Lower lobe of right lung (tissue), 2 donors: ENCODE data around the gene PTPRE. TPM values are rescaled to one million over a fixed set of nuclear protein-coding genes. Genes with fewer than 3 reads are reported as not detected.

ENCODE experiments used
- ATAC-seq, 2 donors: fragments of 200-7000 bp; cut with Tn5 transposase; one replicate each; pipeline ENCODE4 v1.9.1; 2020 to 2022; ENCODE audit warnings: mild to moderate bottlenecking in 2 of 2, moderate library complexity in 2 of 2
- DNase-seq: peaks from one replicate; pipeline ENCODE4 v3.0.0-alpha.2; 2020
- H3K27ac ChIP-seq: fragments of 200-600 bp; one replicate; pipeline ENCODE4 v1.8.0; 2022
- H3K27me3 ChIP-seq: fragments of 200-600 bp; one replicate; pipeline ENCODE4 v1.8.0; 2022; ENCODE audit warnings: low read depth
- H3K36me3 ChIP-seq: fragments of 200-600 bp; one replicate; pipeline ENCODE4 v1.8.0; 2022; ENCODE audit warnings: mild to moderate bottlenecking
- H3K4me1 ChIP-seq: fragments of 200-600 bp; one replicate; pipeline ENCODE4 v1.8.0; 2022
- H3K4me3 ChIP-seq: fragments of 200-600 bp; one replicate; pipeline ENCODE4 v1.8.0; 2022; ENCODE audit warnings: mild to moderate bottlenecking
- H3K9me3 ChIP-seq: fragments of 200-600 bp; one replicate; pipeline ENCODE4 v1.8.0; 2022
- intact Hi-C: fragments of 100-400 bp; cut with DNase I; formaldehyde crosslinking; loops from one replicate; pipeline ENCODE4 v1.11.0; 2022
- total RNA-seq: library from RNA; stranded (reverse); fragmentation: NEBNext Ultra II Directional; extraction: Animal tissue kit (Norgen Biotek cat#: 25700); gene quantifications from one replicate; pipeline ENCODE4 v1.2.1, GENCODE V29; 2021
- TF ChIP-seq, protein P1 (sequence below): fragments of 200-600 bp; IDR thresholded peaks from one replicate; pipeline ENCODE4 v1.8.0; 2022; ENCODE audit warnings: antibody characterized with exemption, mild to moderate bottlenecking
- donor health status: DM: no; HTN: yes; CAD: no; lungs with severe emphysema.

PTPRE gene
- total RNA-seq, 1 donor from 2014 or later: 60.5 TPM

DNA sequence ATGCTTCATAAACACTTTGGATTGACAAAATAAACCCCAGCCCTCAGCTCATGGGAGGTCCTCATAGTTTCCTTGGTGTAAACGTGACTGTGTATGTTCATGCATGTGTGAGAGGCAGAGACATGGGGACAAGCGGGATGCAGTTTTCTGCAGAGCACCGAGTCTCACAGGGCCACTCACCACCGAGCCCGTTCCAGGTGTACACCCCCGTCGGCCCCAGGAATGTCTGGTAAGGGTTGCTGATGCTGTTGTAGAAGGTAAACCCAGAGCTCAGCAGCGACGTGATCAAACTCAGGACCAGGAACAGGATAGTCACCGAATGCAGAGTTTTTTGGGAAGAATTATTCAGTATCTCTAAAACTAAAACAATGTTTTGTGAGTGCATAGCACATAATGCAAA lies 23.4 kb upstream of the PTPRE start:
- ATAC-seq: no peak
- TF ChIP-seq, protein P1, sequence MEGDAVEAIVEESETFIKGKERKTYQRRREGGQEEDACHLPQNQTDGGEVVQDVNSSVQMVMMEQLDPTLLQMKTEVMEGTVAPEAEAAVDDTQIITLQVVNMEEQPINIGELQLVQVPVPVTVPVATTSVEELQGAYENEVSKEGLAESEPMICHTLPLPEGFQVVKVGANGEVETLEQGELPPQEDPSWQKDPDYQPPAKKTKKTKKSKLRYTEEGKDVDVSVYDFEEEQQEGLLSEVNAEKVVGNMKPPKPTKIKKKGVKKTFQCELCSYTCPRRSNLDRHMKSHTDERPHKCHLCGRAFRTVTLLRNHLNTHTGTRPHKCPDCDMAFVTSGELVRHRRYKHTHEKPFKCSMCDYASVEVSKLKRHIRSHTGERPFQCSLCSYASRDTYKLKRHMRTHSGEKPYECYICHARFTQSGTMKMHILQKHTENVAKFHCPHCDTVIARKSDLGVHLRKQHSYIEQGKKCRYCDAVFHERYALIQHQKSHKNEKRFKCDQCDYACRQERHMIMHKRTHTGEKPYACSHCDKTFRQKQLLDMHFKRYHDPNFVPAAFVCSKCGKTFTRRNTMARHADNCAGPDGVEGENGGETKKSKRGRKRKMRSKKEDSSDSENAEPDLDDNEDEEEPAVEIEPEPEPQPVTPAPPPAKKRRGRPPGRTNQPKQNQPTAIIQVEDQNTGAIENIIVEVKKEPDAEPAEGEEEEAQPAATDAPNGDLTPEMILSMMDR: no peak

DNA sequence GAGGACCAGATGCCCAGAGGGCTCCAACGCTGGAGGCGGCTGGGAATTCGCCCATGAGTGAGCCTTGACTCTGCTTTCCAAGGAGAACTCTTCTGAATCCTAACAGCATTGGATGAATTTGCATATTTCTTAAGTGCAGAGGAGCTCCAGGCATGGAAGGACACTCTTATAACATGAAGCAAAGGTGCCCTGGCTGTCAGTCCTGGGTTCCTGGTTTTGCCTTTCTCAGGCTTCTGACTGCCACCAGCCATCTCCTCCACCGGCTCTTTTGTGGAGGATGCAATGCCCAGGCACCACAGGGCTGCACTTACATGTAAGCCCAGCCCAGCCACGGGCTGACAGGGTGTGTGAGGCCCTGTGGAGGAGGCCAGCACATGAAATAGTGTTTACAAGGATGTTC lies 22.4 kb upstream of the PTPRE start:
- Histone ChIP-seq H3K4me3 (no peak overlapping the region), H3K36me3 (no peaks in the 10 kb centered on the region), H3K27ac (no peak overlapping the region), H3K4me1 (peaks cover 15% of the 10 kb centered on the region), H3K9me3 (no peaks in the 10 kb centered on the region), H3K27me3 (no peaks in the 10 kb centered on the region)
- DNase-seq (no peak), ATAC-seq (no peak)
- TF ChIP-seq, protein P1: no peak
- intact Hi-C loops: no loop called here

More for the DNA sequence above, 23.4 kb upstream of the PTPRE start:
- Histone ChIP-seq H3K9me3 (no peaks in the 10 kb centered on the region), H3K27ac (no peak overlapping the region), H3K36me3 (no peaks in the 10 kb centered on the region), H3K4me3 (no peak overlapping the region), H3K27me3 (no peaks in the 10 kb centered on the region), H3K4me1 (peaks cover 15% of the 10 kb centered on the region)
- intact Hi-C loops: no loop called here
- DNase-seq: no peak

DNA sequence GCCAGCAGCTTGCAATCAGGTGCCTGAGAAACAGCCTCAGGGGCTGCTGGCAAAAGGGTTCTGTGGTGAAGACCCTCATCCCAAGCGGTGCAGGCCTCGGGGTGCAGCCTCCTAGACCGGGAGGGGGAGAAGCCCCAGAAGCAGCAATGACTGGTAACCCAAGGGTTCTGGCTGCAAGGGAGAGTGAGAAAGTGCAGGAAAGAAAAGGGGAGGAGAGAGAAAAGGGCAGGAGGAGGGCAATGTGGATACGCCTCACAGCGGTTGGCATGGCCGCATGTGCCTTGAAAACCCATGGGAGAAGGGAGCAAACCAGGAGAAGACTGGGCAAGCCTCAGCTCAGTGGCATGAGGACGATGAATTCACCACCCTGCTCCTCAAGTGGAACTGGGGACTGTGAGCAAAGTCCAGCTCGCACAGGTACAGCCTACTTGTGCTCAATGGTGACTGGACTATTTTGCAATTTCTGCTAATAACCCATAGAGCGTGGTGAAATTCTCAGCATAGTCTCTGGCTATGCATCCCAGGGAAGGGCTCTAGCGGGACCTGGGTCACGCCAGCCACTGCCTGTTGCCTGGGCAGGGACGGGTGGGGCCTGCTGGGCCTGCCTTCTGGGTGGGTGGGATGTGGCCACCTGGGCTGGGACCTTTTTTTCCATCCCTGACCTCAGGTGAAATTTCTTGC lies 20.4 kb upstream of the PTPRE start:
- intact Hi-C loops: no loop called here
- H3K27ac ChIP-seq: no peak overlapping the region
- no peak for ATAC-seq

DNA sequence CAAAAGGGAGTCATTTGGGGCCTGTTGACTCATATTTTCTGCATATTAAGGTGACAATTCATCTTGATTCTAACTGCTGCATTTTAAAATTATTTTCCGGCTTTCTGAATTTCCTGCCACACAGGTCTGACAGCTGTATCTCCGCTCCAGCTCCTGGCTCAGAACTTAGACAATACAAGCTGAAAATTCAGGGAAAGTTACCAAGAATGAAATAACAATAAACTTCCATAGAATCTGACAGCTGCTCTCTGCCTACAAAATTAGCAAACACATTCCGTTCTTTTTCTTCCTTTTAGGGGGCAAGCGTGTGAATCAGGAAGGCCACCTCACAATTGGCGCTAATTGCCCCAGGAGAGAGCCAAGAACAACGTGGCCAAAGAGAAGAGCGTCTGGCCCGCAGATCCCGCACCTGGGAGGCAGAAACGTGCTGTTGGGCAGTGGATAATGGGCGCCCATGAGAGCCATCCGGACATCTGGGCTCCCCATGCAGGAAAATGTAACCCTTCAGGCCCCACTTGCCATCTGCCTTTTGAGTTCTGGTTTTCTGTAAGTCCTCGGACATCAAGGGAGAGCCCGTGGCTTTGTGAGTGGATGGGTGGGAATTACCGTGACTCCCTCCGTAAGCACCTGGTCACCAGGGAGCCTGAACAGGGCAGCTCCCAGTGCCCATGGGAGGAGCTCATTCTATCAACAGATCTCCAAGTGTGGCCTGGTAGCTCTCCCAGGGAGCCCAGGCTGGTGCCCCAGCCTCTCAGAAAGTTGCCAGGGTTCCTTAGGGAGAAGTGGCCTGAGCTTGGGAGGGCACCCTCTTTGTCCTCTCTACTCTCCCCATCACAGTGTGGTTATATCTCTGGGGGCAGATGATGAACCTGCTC lies 19.1 kb upstream of the PTPRE start:
- no peaks in the 10 kb centered on the region for H3K36me3 ChIP-seq
- ATAC-seq: no peak
- H3K27me3 ChIP-seq: no peaks in the 10 kb centered on the region
- DNase-seq: no peak
- TF ChIP-seq, protein P1: no peak
- H3K9me3 ChIP-seq: no peaks in the 10 kb centered on the region
- intact Hi-C loops: no loop called here
- no peak overlapping the region for H3K4me3 ChIP-seq
- H3K4me1 ChIP-seq: no peaks in the 10 kb centered on the region
- H3K27ac ChIP-seq: no peak overlapping the region

More for the DNA sequence above, 20.4 kb upstream of the PTPRE start:
- H3K4me3 ChIP-seq: no peak overlapping the region
- H3K27me3 ChIP-seq: no peaks in the 10 kb centered on the region
- H3K4me1 ChIP-seq: peaks cover 3% of the 10 kb centered on the region
- TF ChIP-seq, protein P1: no peak
- no peaks in the 10 kb centered on the region for H3K36me3 ChIP-seq
- no peaks in the 10 kb centered on the region for H3K9me3 ChIP-seq
- DNase-seq: no peak

DNA sequence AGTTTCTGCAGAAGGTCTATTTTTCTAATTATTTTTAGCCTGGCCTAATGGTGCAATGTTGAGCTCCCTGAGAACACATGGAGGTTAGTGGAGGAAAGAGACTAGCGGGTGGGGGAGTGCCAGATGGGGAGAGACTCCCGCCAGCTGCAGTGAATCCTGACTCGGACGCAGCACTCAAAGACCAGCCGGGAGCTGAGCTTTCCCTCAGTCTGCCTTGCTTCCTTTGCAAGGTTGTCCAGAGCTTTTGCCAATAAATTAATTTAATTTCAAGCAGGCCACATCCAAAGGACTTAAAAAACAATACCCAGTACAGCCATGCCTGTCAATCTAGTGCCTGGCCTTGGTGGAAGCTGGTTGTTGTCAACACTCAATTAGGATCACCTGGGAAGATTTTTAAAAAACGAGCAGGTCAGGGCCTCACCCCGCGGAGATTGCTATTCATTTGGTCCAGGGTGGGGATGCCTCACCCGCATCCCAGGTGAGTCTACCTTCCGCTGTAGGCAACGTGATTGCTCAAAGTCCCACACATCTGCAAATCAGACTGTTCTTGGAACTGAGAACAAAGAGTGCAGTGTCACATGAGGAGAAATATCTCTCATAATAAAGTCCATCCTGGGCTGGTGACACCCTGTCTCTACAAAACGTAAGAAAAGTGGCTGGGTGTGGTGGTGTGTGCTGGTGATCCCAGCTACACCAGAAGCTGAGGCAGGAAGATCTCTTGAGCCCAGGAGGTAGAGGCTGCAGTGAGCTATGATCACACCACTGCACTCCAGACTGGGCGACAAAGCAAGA lies 18.2 kb upstream of the PTPRE start:
- DNase-seq (no peak), ATAC-seq (no peak)
- H3K4me1 ChIP-seq: no peaks in the 10 kb centered on the region
- no peaks in the 10 kb centered on the region for H3K9me3 ChIP-seq
- H3K36me3 ChIP-seq: no peaks in the 10 kb centered on the region
- H3K27ac ChIP-seq: no peak overlapping the region
- intact Hi-C loops: no loop called here
- no peaks in the 10 kb centered on the region for H3K27me3 ChIP-seq
- TF ChIP-seq, protein P1: no peak
- no peak overlapping the region for H3K4me3 ChIP-seq
